ENCODE measurements around the gene SAA4.
"Not testable (repeated sequence)": the region's sequence is repeated elsewhere in the genome, so short reads cannot be mapped to it uniquely, and the experiment has no call there.

The SAA4 gene, protein sequence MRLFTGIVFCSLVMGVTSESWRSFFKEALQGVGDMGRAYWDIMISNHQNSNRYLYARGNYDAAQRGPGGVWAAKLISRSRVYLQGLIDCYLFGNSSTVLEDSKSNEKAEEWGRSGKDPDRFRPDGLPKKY

DNA sequence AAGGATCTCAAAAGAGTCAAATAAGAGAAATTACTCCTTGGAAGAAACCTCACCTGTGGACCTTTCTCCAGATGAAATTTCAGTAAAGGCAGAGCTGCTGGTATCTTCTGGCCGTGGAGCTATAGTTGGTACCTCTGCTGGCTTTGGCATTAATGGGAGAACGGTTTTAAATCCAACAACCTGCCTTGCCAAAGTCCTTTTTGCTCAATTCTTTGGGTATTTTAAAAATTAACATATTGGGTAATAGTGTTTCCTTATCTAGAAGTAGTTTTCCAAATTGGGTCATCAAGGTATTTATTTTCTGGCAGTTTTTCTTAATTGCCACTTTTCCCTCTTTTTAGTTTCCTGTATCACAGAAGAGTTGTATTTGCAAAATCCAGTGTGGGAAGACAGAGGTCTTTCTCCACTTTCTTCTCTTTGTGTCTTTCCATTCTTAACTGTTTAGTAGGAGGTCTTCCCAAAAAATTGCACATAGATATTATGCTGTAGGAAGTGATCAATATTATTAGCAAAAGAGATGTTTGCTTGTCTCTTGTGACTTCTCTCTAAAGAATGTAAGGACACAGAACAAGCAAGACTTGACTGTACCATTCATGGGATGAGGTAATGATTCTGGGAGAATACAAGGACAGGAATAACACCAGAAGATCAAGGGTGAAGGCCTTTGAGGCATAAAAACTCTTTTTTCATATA is at the start of gene SAA4:
SAA4 (minus strand) TSS at position 139 of the 693 bp plus-strand sequence. CDS start 876 bp downstream, outside the sequence.
- no peak for DNase-seq

DNA sequence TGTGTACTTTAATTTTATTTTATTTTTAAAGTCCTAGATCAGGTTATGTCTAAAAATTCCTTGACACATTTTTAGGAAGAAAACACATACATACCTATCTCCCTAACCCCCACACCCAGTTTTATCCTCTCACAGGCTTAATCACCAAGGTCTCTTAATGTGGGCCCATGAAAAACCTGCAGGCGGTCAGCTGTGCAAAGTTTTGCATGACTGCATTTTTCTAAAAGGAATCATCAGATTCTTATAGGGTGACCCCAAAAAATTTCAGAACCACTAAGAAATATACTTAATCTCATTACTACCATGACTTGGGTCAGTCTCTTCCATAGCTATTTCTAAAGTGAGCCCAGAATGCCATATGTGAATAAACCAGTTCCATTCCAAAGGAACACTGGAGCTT is 49.2 kb upstream of the SAA4 start:
- DNase-seq: no peak

DNA sequence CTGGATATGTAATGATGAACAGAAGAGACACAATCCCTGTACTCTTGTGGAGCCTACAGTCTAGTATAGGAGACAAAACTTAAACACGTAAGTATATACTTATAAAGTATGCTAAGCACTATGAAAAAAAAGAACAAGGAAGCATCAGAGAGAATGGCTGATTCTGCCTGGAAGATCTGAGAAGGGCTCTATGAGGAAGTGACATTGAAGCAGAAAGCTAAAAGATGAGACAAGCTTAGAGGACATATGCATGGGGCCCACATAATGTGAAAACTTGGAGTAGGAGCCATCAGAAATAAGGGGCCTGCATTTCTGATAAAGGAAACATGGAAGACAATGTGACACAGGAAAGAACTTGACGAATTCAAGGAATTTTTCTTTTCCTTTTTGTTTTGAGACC is 46.0 kb upstream of the SAA4 start:
- DNase-seq: no peak

- DNase-seq: no peak
Measured at GRCh38 chr11:18280438-18281045, 43.9 kb upstream of the SAA4 start.

DNA sequence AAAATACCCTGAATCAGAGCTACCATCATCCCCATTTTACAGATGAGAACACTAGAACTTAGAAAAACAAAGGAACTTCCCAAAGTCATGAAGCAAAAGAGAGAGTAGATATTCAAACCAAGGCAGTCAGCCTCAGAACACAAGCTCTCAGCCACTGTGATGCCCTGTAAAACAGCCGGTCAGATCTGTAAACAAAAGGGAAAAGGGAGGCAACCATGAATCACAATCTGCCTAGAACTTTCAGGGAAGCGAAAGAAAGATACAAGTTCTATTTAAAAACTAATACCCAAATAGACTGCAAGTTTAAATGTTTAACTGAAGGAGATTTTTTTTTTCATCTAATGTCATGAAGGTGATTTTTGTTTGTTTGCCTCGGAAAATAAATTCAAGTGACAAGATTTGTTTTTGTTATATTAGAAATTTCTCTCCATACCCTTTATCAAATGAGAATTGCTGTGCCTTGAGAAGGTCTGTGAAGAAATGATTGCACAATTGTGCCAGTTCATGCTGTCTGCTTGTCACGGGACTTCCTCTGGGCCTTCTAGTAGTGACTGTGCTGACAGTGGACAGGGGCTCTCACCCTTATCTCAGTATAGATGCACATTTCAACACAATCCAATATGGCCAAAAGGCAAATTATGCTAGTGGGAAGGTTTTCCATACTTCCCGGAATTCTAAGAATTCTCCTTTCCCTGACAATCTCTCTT is 41.1 kb upstream of the SAA4 start:
- DNase-seq: no peak

DNA sequence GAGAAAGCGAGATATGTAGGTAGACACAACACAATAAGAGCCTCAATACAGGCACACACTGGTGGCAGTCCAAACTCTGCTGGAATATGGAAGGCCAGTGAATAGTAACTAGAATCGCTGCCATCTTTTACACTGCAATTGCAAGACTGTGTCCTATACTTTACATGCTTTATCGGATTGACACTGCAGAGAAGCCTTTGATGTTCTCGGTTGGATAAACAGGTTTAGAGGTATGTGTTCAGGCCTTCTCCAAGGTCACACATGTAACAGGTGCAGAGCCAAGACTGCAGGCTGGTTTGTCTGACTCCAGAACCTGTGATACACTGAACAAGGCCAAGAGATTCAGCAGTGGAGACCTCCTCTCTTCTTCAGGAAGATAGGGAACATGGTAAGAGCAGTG is 34.6 kb upstream of the SAA4 start:
- no peak for DNase-seq

DNA sequence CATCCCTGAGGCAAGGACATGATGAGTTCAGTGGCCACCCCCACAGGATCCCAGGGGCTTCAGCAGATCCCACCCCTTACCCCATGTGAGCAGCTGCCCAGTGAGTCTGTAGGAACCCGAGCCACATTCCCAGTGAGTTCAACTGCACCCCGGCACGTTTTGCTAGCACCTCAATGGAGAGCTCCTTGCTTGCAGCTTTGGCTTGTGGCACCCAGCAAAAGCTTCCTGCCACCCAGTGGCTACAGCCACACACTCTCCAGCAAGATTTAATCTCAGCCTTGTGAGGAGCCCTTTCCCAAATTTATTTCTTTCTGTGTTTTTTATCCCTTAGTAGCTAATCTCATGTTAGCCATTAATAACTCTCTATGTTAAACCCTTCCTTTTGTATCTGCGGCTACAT is 33.5 kb upstream of the SAA4 start:
- DNase-seq: no peak

DNA sequence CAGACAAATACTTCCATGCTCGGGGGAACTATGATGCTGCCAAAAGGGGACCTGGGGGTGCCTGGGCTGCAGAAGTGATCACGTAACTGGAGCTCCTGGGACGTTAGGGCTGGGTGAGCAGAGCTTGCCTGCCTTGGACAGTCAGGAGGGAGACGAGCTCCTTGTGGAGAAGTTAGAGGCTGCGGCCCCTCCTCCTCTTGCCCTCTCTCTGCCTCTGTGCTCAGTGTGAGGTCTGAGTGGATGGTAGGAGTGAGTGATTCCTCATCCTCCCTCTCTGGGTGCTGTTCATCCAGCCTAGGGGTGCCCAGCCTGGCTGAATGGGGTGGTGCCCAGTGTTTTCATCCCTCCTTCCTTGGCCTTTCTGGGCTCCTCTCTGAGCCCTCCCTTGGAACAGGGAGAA is 32.6 kb upstream of the SAA4 start:
- not testable (repeated sequence) for DNase-seq

GRCh38 chr11:18267335-18268133 is 30.9 kb upstream of the SAA4 start:
- not testable (repeated sequence) for DNase-seq

DNA sequence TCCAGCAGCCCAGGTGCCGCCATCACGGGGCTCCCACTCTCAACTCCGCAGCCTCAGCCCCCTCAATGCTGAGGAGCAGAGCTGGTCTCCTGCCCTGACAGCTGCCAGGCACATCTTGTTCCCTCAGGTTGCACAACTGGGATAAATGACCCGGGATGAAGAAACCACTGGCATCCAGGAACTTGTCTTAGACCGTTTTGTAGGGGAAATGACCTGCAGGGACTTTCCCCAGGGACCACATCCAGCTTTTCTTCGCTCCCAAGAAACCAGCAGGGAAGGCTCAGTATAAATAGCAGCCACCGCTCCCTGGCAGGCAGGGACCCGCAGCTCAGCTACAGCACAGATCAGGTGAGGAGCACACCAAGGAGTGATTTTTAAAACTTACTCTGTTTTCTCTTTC is 29.3 kb upstream of the SAA4 start, which contains the start of gene SAA1:
SAA1 (plus strand) TSS at position 316 of the 400 bp plus-strand sequence. CDS start 624 bp downstream, outside the sequence.
- DNase-seq: no peak

GRCh38 chr11:18264677-18265555 is 28.3 kb upstream of the SAA4 start:
- no peak for DNase-seq

- DNase-seq: no peak
Measured at GRCh38 chr11:18264035-18264434, 27.4 kb upstream of the SAA4 start.

GRCh38 chr11:18262681-18263350 is 26.2 kb upstream of the SAA4 start:
- not testable (repeated sequence) for DNase-seq

- no peak for DNase-seq
Measured at GRCh38 chr11:18261721-18262120, 25.1 kb upstream of the SAA4 start.

- no peak for DNase-seq
Measured at GRCh38 chr11:18259259-18259658, 22.7 kb upstream of the SAA4 start.

DNA sequence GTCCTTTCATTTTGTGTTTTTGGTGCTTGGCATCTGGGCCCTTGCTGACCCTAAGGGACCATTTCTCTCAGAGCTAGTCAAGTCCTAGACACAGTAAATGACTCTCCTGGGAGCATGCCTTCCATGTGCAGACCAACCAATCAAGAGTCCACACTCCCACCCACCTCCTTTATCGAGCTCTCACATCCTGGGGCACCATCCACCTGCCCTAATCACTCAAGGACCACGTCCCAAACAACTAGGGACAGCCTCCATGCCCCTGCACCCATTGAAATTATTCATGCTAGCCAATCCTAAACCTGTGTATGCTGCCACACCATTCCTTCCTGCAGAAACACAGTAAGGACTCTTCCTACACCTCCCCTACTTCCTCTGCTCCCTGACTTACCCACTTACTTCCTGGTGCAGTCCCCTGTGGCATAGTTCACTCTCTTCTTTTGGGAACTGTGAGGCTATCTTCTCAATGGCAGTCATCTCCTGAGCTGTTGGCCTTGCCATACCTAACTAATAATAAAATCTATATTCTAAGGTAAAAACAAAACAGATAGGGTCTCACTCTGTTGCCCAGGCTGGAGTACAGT is 18.3 kb upstream of the SAA4 start:
- no peak for DNase-seq

DNA sequence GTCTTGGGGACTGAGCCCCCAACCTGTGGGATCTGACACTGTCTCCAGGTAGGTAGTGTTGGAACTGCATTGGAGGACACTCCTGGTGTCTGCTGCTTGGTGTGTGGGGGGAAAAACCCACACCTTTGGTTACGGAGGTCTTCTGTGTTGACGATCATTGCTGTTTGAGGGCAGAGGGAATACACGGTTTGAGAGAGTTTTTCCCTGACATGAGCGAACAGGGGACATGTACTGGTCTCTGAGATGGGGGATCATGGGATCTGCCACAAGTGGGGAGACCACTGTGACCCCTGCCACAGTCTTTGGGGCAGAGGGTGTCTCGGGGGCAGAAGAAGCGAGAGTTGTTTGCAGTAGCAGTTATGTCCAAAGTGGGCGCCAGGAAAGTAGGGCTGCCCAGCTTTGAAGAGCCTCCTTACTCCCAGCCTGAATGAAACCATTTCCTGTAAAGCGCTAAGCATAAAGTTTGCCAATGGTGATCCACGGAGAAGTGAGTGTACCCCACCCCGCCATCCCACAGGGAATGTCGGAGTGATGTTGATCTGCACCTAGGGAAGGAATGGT is 17.3 kb upstream of the SAA4 start:
- no peak for DNase-seq

DNA sequence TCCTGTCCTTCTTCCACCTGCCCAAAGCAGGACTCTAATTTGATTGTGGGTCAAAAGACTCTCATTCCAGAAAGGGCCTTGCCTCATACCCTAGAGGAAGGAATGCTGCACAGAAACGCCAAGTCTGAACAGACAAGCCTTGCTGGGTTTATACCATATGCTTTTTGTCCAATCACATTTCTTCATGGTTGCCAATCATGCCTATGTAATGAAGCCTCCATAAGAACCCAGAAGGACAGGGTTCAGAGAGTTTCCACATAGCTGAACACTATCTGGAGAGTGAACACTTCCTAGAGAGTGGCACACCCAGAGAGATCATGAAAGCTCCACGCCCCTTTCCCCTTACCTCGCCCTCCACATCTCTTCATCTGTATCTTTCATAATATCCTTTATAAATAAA is 16.6 kb upstream of the SAA4 start:
- no peak for DNase-seq

GRCh38 chr11:18248561-18248960 is 12.0 kb upstream of the SAA4 start, which contains the start of gene SAA2:
Gene SAA2 (minus strand): TSS chr11:18248668. CDS start chr11:18248011, 657 bp downstream.
- DNase-seq: no peak

- DNase-seq: not testable (repeated sequence)
Measured at GRCh38 chr11:18247191-18247581, 10.6 kb upstream of the SAA4 start.

Measured in activated CD8-positive, alpha-beta memory T cell treated with anti-CD3 and anti-CD28 coated beads for 24 hours (primary cell).